SW480 (cell line): ENCODE data around the gene RANBP3.
"Not testable (repeated sequence)": the region's sequence is repeated elsewhere in the genome, so short reads cannot be mapped to it uniquely, and the experiment has no call there.

ENCODE experiments used
- DNase-seq: peaks from one replicate; pipeline ENCODE4 v3.0.0-alpha.2; 2016; ENCODE audit warnings: low spot score

RANBP3 gene

GRCh38 chr19:5903056-5903623 is 74.8 kb downstream of the RANBP3 start:
- no peak for DNase-seq

GRCh38 chr19:5900976-5901375 is 77.0 kb downstream of the RANBP3 start:
- no peak for DNase-seq

GRCh38 chr19:5899728-5900526 is 78.0 kb downstream of the RANBP3 start:
- DNase-seq: no peak

- DNase-seq: no peak
These were observed 80.6 kb downstream of the RANBP3 start for GRCh38 chr19:5897189-5897969.

GRCh38 chr19:5896365-5897076 is 81.4 kb downstream of the RANBP3 start:
- DNase-seq: no peak

- DNase-seq: no peak
These were observed 82.0 kb downstream of the RANBP3 start for GRCh38 chr19:5895890-5896289.

- DNase-seq: no peak
These were observed 82.5 kb downstream of the RANBP3 start for GRCh38 chr19:5895409-5895808.

GRCh38 chr19:5894704-5895349 is 83.1 kb downstream of the RANBP3 start:
- no peak for DNase-seq

- no peak for DNase-seq
These were observed 83.8 kb downstream of the RANBP3 start for GRCh38 chr19:5893907-5894703.

- no peak for DNase-seq
These were observed 84.5 kb downstream of the RANBP3 start for GRCh38 chr19:5893296-5893903.

GRCh38 chr19:5892772-5893275 is 85.1 kb downstream of the RANBP3 start:
- DNase-seq: no peak

- no peak for DNase-seq
These were observed 85.8 kb downstream of the RANBP3 start for GRCh38 chr19:5891938-5892771.

- no peak for DNase-seq
These were observed 86.4 kb downstream of the RANBP3 start for GRCh38 chr19:5891572-5891937.

GRCh38 chr19:5890099-5890498 is 87.8 kb downstream of the RANBP3 start:
- DNase-seq: no peak

- no peak for DNase-seq
These were observed 88.5 kb downstream of the RANBP3 start for GRCh38 chr19:5889288-5889971.

- DNase-seq: not testable (repeated sequence)
These were observed 93.7 kb downstream of the RANBP3 start for GRCh38 chr19:5884065-5884811.

- not testable (repeated sequence) for DNase-seq
These were observed 94.6 kb downstream of the RANBP3 start for GRCh38 chr19:5883157-5883873.
